K562 (cell line): ENCODE data around the gene SPINK5. TPM values are rescaled to one million over a fixed set of nuclear protein-coding genes. Genes with fewer than 3 reads are reported as not detected.

Source experiments
- ATAC-seq: fragments of 200-7000 bp; cut with Tn5 transposase; 3 replicates; pipeline ENCODE4 v1.9.1; 2020; ENCODE audit warnings: moderate library complexity
- BruUV-seq: library from RNA; stranded (reverse); fragments of 400-500 nt; replicated peaks from 2 replicates; lab custom pipeline; 2021; lab: Mats Ljungman, UMichigan
- CTCF ChIA-PET: fragments of 300-600 bp; formaldehyde crosslinking; extraction: SDS; loops from one replicate; lab custom pipeline; 2021; ENCODE audit warnings: low intra/inter-chr PET ratio; lab: Yijun Ruan, JAX
- POLR2A ChIA-PET: fragments of 300-600, 350-650 bp; sonication (Branson Sonifier 250); formaldehyde crosslinking; extraction: SDS; loops from one replicate; lab custom pipeline; 2021; ENCODE audit warnings: antibody characterized with exemption, inconsistent platforms; lab: Yijun Ruan, JAX
- DNase-seq, 4 experiments: peaks; one replicate each; pipeline versions ENCODE4 v3.0.0 to v3.0.0-alpha.2; 2011 to 2018; ENCODE audit warnings: low spot score in 3 of 4, mixed read lengths in 3 of 4; ENCODE audit errors: extremely low read depth in 1 of 4
- FAIRE-seq: peaks from 2 replicates; lab custom pipeline; 2011; peaks lifted over from hg19 to GRCh38; lab: Jason Lieb, UNC
- H2AFZ ChIP-seq: 2 replicates; pipeline ENCODE4 v1.6.0; 2011; ENCODE audit warnings: low read depth, low read length, control low read depth, inconsistent platforms
- H3K27ac ChIP-seq: fragments of 200-600 bp; 3 replicates; pipeline ENCODE4 v1.8.0; 2011; ENCODE audit warnings: low read depth, mild to moderate bottlenecking, control low read depth, inconsistent platforms, low read length, moderate library complexity, mixed read lengths; ENCODE audit errors: extremely low read depth
- H3K27me3 ChIP-seq, 2 experiments: fragments of 300-600 bp in 1 of 2; 2 replicates in 1 of 2; 3 replicates in 1 of 2; pipeline versions ENCODE4 v1.6.0 to v1.8.0; 2011; ENCODE audit warnings: inconsistent platforms in 2 of 2, low read length in 2 of 2, mild to moderate bottlenecking in 1 of 2, mixed read lengths in 1 of 2, moderate library complexity in 1 of 2; ENCODE audit not compliant: control insufficient read depth in 2 of 2, insufficient read depth in 2 of 2
- H3K36me3 ChIP-seq: fragments of 300-600 bp; 3 replicates; pipeline ENCODE4 v1.8.0; 2011; ENCODE audit warnings: mild to moderate bottlenecking, low read length, inconsistent platforms; ENCODE audit not compliant: control insufficient read depth, insufficient read depth
- H3K4me1 ChIP-seq, 2 experiments: fragments of 200-600 bp in 1 of 2; replicated peaks in 1 of 2; 2 replicates in 1 of 2; 3 replicates in 1 of 2; pipeline versions ENCODE4 v1.5.1 to v1.8.0; 2011; ENCODE audit warnings: inconsistent platforms in 2 of 2, low read length in 2 of 2, mild to moderate bottlenecking in 1 of 2, mixed read lengths in 1 of 2, moderate library complexity in 1 of 2; ENCODE audit not compliant: control insufficient read depth in 2 of 2, insufficient read depth in 2 of 2
- H3K4me2 ChIP-seq: 2 replicates; pipeline ENCODE4 v1.6.1; 2011; ENCODE audit warnings: low read length, control low read depth, inconsistent platforms, mixed read lengths; ENCODE audit not compliant: insufficient read depth
- H3K4me3 ChIP-seq: fragments of 200-600 bp; sonication (generic), shearing (Covaris generic); 2 replicates; pipeline ENCODE4 v1.5.1; 2016; ENCODE audit warnings: control low read depth, inconsistent platforms
- H3K79me2 ChIP-seq: fragments of 200-600 bp; 3 replicates; pipeline ENCODE4 v1.8.0; 2011; ENCODE audit warnings: low read length, inconsistent platforms; ENCODE audit not compliant: control insufficient read depth, insufficient read depth
- H3K9ac ChIP-seq, 2 experiments: 2 replicates each; pipeline versions ENCODE4 v1.6.0 to v1.6.1; 2011; ENCODE audit warnings: low read depth in 2 of 2, low read length in 2 of 2, control low read depth in 1 of 2, inconsistent platforms in 1 of 2, mild to moderate bottlenecking in 1 of 2, mixed read lengths in 1 of 2; ENCODE audit not compliant: insufficient read depth in 1 of 2
- H3K9me1 ChIP-seq: one replicate; pipeline ENCODE4 v1.6.0; 2011; ENCODE audit warnings: inconsistent platforms, mild to moderate bottlenecking, low read length, moderate library complexity; ENCODE audit not compliant: control insufficient read depth, insufficient read depth
- H3K9me3 ChIP-seq: replicated peaks from 2 replicates; pipeline ENCODE4 v1.5.1; 2011; ENCODE audit warnings: low read depth, low read length, inconsistent platforms; ENCODE audit not compliant: control insufficient read depth, insufficient read depth
- H4K20me1 ChIP-seq: replicated peaks from 2 replicates; pipeline ENCODE4 v1.6.1; 2011; ENCODE audit warnings: low read length, inconsistent platforms, mixed read lengths; ENCODE audit not compliant: control insufficient read depth, insufficient read depth
- EHMT2 ChIP-seq: fragments of 450-650 bp; IDR thresholded peaks from 2 replicates; pipeline ENCODE4 v1.6.1; 2018; ENCODE audit warnings: antibody characterized with exemption
- HMBOX1 ChIP-seq: sonication (generic); IDR thresholded peaks from 2 replicates; pipeline ENCODE4 v1.6.1; 2016
- POLR3A ChIP-seq: IDR thresholded peaks from 2 replicates; pipeline ENCODE4 v1.6.1; 2011; ENCODE audit warnings: borderline replicate concordance, mild to moderate bottlenecking, moderate library complexity; ENCODE audit not compliant: insufficient read length, insufficient read depth; ENCODE audit errors: extremely low read depth
- SAFB2 ChIP-seq: fragments of 200-400 bp; formaldehyde crosslinking; IDR thresholded peaks from 2 replicates; pipeline ENCODE4 v1.6.1; 2018; ENCODE audit warnings: borderline replicate concordance, low read length, low read depth, moderate library complexity; ENCODE audit not compliant: severe bottlenecking
- SAP30 ChIP-seq: fragments of 200-600 bp; sonication (generic); IDR thresholded peaks from 2 replicates; pipeline ENCODE4 v1.6.1; 2012; ENCODE audit warnings: borderline replicate concordance, low read depth, mild to moderate bottlenecking, moderate library complexity, low read length, control low read depth, inconsistent platforms; ENCODE audit not compliant: insufficient read depth, poor library complexity, severe bottlenecking
- SMAD1 ChIP-seq: fragments of 150-350 bp; IDR thresholded peaks from 2 replicates; pipeline ENCODE4 v1.6.1; 2014; ENCODE audit warnings: low read length, low read depth; ENCODE audit not compliant: partially characterized antibody
- in situ Hi-C: fragments of 300-500 bp; cut with MboI; formaldehyde crosslinking; loops from 4 replicates; pipeline ENCODE4 v1.15.0; 2018; ENCODE audit warnings: inconsistent platforms, mixed read lengths
- intact Hi-C: fragments of 100-400 bp; cut with micrococcal nuclease; formaldehyde crosslinking; loops from 2 replicates; pipeline ENCODE4 v1.14.2; 2022
- polyA plus RNA-seq, 8 experiments: library from polyadenylated mRNA; depleted of rRNA in 4 of 8; stranded (reverse) in 5 of 8; unstranded in 3 of 8; fragments of >200 nt; fragmentation: Nextera tagmentation in 2 of 8; fragmentation: Illumina TruSeq in 1 of 8; extraction: Ambion mirVana in 2 of 8; extraction: Trizol in 1 of 8; gene quantifications; 2 replicates each; pipeline versions ENCODE4 v1.2.1 to v1.2.3, GENCODE V29; 2011 to 2014; ENCODE audit warnings: inconsistent platforms in 1 of 8, missing spikeins in 1 of 8
- total RNA-seq, 7 experiments: library from RNA; depleted of rRNA in 6 of 7; stranded (reverse); fragments of >200 nt in 6 of 7; fragmentation: Illumina TruSeq in 2 of 7; extraction: Trizol in 2 of 7; gene quantifications; 2 replicates each; pipeline versions ENCODE4 v1.2.1 to v1.2.3, GENCODE V29; 2011 to 2021; ENCODE audit warnings: low replicate concordance in 1 of 7
- TF ChIP-seq, protein P1 (sequence below): sonication (generic); formaldehyde crosslinking; IDR thresholded peaks from 2 replicates; pipeline ENCODE4 v1.9.0; 2022; ENCODE audit warnings: mild to moderate bottlenecking, missing genetic modification reagents
- TF ChIP-seq, protein P2 (sequence below), 2 experiments: fragments of 450-650 bp; IDR thresholded peaks; 2 replicates each; pipeline ENCODE4 v1.6.1; 2016; ENCODE audit warnings: mild to moderate bottlenecking in 2 of 2, borderline replicate concordance in 1 of 2, low read depth in 1 of 2, moderate library complexity in 1 of 2
- TF ChIP-seq, protein P3 (sequence below): fragments of 450-650 bp; formaldehyde crosslinking; IDR thresholded peaks from 2 replicates; pipeline ENCODE4 v1.4.0; 2020; ENCODE audit warnings: mild to moderate bottlenecking, moderate library complexity

SPINK5 gene
- total and polyA plus RNA-seq, 9 of the 15 experiments (the other 6 are each of a cell fraction or from before 2014, with no cell fraction given), result 0.07 to 0.68 (median 0.16) TPM; not detected in 1

GRCh38 chr5:148113243-148113642, 49.5 kb downstream of the SPINK5 start:
- BruUV-seq, result no TSS peak
- TF ChIP-seq, protein P1, sequence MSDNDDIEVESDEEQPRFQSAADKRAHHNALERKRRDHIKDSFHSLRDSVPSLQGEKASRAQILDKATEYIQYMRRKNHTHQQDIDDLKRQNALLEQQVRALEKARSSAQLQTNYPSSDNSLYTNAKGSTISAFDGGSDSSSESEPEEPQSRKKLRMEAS (CRISPR knock-in tag), result no peak
- TF ChIP-seq, protein P2, sequence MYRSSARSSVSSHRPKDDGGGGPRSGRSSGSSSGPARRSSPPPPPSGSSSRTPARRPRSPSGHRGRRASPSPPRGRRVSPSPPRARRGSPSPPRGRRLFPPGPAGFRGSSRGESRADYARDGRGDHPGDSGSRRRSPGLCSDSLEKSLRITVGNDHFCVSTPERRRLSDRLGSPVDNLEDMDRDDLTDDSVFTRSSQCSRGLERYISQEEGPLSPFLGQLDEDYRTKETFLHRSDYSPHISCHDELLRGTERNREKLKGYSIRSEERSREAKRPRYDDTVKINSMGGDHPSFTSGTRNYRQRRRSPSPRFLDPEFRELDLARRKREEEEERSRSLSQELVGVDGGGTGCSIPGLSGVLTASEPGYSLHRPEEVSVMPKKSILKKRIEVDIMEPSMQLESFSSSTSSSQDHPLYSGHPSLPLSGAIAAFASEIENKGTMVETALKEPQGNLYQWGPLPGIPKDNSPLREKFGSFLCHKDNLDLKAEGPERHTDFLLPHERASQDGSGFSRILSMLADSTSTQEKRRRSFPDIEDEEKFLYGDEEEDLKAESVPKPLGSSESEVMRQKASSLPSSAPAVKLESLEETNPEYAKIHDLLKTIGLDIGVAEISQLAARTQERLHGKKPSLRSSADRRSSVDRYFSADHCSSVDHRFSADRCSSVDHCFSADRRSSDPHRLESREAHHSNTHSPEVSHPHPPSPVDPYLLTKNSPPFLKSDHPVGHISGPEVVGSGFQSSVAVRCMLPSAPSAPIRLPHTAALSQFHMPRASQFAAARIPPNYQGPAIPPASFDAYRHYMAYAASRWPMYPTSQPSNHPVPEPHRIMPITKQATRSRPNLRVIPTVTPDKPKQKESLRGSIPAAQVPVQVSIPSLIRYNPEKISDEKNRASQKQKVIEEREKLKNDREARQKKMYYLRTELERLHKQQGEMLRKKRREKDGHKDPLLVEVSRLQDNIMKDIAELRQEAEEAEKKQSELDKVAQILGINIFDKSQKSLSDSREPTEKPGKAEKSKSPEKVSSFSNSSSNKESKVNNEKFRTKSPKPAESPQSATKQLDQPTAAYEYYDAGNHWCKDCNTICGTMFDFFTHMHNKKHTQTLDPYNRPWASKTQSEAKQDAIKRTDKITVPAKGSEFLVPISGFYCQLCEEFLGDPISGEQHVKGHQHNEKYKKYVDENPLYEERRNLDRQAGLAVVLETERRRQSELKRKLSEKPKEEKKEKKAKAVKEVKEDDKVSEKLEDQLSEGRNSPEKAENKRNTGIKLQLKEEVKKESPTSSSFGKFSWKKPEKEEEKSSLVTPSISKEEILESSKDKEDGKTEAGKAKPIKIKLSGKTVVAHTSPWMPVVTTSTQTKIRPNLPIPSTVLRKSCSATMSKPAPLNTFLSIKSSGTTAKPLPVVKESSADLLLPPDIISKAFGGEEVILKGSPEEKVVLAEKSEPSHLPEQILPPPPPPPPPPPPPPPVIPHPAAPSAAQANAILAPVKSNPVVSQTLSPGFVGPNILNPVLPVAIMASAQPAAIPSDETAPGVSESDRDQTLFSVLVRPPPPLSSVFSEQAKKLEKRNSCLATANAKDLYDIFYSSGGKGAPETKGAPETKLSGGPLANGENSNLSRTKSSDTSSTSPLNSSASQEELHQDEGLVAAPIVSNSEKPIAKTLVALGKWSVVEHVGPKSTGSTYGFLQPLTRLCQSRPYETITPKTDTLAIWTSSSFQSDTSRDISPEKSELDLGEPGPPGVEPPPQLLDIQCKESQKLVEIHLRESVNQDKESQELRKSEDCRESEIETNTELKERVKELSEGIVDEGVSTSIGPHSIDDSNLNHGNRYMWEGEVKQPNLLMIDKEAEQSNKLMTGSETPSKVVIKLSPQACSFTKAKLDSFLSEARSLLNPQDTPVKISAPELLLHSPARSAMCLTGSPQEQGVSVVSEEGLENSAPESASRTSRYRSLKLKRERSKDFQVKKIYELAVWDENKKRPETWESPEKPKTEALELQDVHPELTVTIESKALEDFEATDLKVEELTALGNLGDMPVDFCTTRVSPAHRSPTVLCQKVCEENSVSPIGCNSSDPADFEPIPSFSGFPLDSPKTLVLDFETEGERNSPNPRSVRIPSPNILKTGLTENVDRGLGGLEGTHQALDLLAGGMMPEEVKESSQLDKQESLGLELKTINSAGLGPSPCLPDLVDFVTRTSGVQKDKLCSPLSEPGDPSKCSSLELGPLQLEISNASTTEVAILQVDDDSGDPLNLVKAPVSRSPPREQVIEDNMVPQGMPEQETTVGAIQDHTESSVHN (IDR thresholded peaks at IDR 0.05; ENCODE audit: borderline replicate concordance in 1 of 2, low read depth in 1 of 2), result no peak
- TF ChIP-seq SAP30 (no peak), SMAD1 (no peak), EHMT2 (no peak), HMBOX1 (no peak), SAFB2 (no peak), POLR3A (no peak)
- TF ChIP-seq, protein P3, sequence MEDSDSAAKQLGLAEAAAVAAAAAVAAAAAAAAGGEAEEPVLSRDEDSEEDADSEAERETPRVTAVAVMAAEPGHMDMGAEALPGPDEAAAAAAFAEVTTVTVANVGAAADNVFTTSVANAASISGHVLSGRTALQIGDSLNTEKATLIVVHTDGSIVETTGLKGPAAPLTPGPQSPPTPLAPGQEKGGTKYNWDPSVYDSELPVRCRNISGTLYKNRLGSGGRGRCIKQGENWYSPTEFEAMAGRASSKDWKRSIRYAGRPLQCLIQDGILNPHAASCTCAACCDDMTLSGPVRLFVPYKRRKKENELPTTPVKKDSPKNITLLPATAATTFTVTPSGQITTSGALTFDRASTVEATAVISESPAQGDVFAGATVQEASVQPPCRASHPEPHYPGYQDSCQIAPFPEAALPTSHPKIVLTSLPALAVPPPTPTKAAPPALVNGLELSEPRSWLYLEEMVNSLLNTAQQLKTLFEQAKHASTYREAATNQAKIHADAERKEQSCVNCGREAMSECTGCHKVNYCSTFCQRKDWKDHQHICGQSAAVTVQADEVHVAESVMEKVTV, result no peak
- TF ChIP-seq, all 486 proteins: peak for 0
- H4K20me1 ChIP-seq, result no peaks in the 10 kb centered on the region
- H3K79me2 ChIP-seq, result no peaks in the 10 kb centered on the region
- H3K27me3 ChIP-seq, result no peaks in the 10 kb centered on the region
- no peak overlapping the region for H3K4me3 ChIP-seq
- no peaks in the 10 kb centered on the region for H3K9me1 ChIP-seq
- H3K36me3 ChIP-seq, result no peaks in the 10 kb centered on the region
- CTCF ChIA-PET, result no interaction called here
- in situ Hi-C loops, result no loop called here
- no peak overlapping the region for H3K4me2 ChIP-seq
- no peak overlapping the region for H2AFZ ChIP-seq
- H3K27ac ChIP-seq, result no peak overlapping the region
- ATAC-seq, result no peak
- H3K9ac ChIP-seq, result no peak overlapping the region
- POLR2A ChIA-PET, result no interaction called here
- intact Hi-C loops, result no loop called here
- no peaks in the 10 kb centered on the region for H3K9me3 ChIP-seq
- FAIRE-seq, result no peak
- H3K4me1 ChIP-seq, result no peaks in the 10 kb centered on the region
- DNase-seq, result no peak
